Activated T-cell treated with anti-CD3 and anti-CD28 coated beads, Interleukin-2, amount 50 U/mL, for 72 hours (primary cell): ENCODE measurements around the gene HELZ. TPM values are rescaled to one million over a fixed set of nuclear protein-coding genes. Genes with fewer than 3 reads are reported as not detected.

Experiments
- ATAC-seq, 2 donors: fragments of 150-1000 bp; cut with Tn5 transposase; replicated peaks in 1 of 2; 2 replicates each; pipeline ENCODE4 v1.10.0; 2021; ENCODE audit warnings: moderate library complexity in 2 of 2, mild to moderate bottlenecking in 1 of 2
- DNase-seq, 2 donors: peaks; one replicate each; pipeline ENCODE4 v3.0.0; 2021 to 2022; ENCODE audit warnings: mixed read lengths in 1 of 2
- H3K27ac Mint-ChIP-seq: one replicate; pipeline ENCODE4 v1.8.0; 2022; ENCODE audit warnings: mild to moderate bottlenecking, moderate library complexity, mixed read lengths
- H3K27me3 Mint-ChIP-seq: one replicate; pipeline ENCODE4 v1.8.0; 2022; ENCODE audit warnings: low read depth, mixed read lengths
- H3K36me3 Mint-ChIP-seq, 2 donors: one replicate each; pipeline ENCODE4 v1.8.0; 2022; ENCODE audit warnings: mixed read lengths in 2 of 2, mild to moderate bottlenecking in 1 of 2; ENCODE audit not compliant: insufficient read depth in 2 of 2
- H3K4me1 Mint-ChIP-seq: one replicate; pipeline ENCODE4 v1.8.0; 2022; ENCODE audit warnings: low read depth, mixed read lengths
- H3K4me3 Mint-ChIP-seq, 2 donors: one replicate each; pipeline ENCODE4 v1.8.0; 2022; ENCODE audit warnings: mild to moderate bottlenecking in 2 of 2, mixed read lengths in 2 of 2, moderate library complexity in 2 of 2
- H3K9me3 Mint-ChIP-seq, 2 donors: one replicate each; pipeline ENCODE4 v1.8.0; 2022; ENCODE audit warnings: mixed read lengths in 2 of 2
- total RNA-seq, 2 donors: library from RNA; stranded (reverse); gene quantifications; one replicate each; pipeline ENCODE4 v1.2.3, GENCODE V29; 2022

Gene HELZ
- total RNA-seq, 2 donors from 2014 or later, result 51.3 to 52.0 TPM

- DNase-seq (no peak), ATAC-seq (no peak)
- Mint-ChIP-seq H3K27ac (peak overlapping the region; percentile 55), H3K36me3 (peaks cover 9 to 34% of the 10 kb centered on the region in 2 donors), H3K4me1 (peaks cover 58% of the 10 kb centered on the region), H3K4me3 (no peak overlapping the region), H3K9me3 (no peaks in the 10 kb centered on the region), H3K27me3 (no peaks in the 10 kb centered on the region)
Measured at GRCh38 chr17:67238991-67239390, 6.0 kb downstream of the HELZ start.

- H3K27ac Mint-ChIP-seq, result no peak overlapping the region
- H3K36me3 Mint-ChIP-seq, result peaks cover 1 to 25% of the 10 kb centered on the region in 2 donors
- H3K4me3 Mint-ChIP-seq, result no peak overlapping the region
- H3K9me3 Mint-ChIP-seq, result no peaks in the 10 kb centered on the region
- ATAC-seq, result no peak
- H3K4me1 Mint-ChIP-seq, result peaks cover 13% of the 10 kb centered on the region
- no peaks in the 10 kb centered on the region for H3K27me3 Mint-ChIP-seq
- DNase-seq, result no peak
Measured at GRCh38 chr17:67232441-67232840, 12.6 kb downstream of the HELZ start.

GRCh38 chr17:67229109-67229955 is 15.7 kb downstream of the HELZ start:
- Mint-ChIP-seq H3K27me3 (no peaks in the 10 kb centered on the region), H3K27ac (peak overlapping the region; percentile 89), H3K36me3 (peaks cover 4 to 15% of the 10 kb centered on the region in 2 donors), H3K9me3 (no peaks in the 10 kb centered on the region), H3K4me3 (no peak overlapping the region), H3K4me1 (peaks cover 6% of the 10 kb centered on the region)
- no peak for DNase-seq
- no peak for ATAC-seq

- no peak overlapping the region for H3K4me3 Mint-ChIP-seq
- H3K27ac Mint-ChIP-seq, result peak overlapping the region; percentile 38
- H3K36me3 Mint-ChIP-seq, result peaks cover 4 to 11% of the 10 kb centered on the region in 2 donors
- peaks cover 19% of the 10 kb centered on the region for H3K4me1 Mint-ChIP-seq
- no peak for DNase-seq
- H3K27me3 Mint-ChIP-seq, result no peaks in the 10 kb centered on the region
- ATAC-seq, result no peak
- no peaks in the 10 kb centered on the region for H3K9me3 Mint-ChIP-seq
Measured at GRCh38 chr17:67227488-67227887, 17.5 kb downstream of the HELZ start.

- ATAC-seq, result no peak
- no peak for DNase-seq
- Mint-ChIP-seq H3K27me3 (no peaks in the 10 kb centered on the region), H3K27ac (no peak overlapping the region), H3K4me1 (peaks cover 26% of the 10 kb centered on the region), H3K4me3 (no peak overlapping the region), H3K36me3 (peaks cover 4 to 9% of the 10 kb centered on the region in 2 donors), H3K9me3 (no peaks in the 10 kb centered on the region)
Measured at GRCh38 chr17:67225316-67225715, 19.7 kb downstream of the HELZ start.

GRCh38 chr17:67224736-67225135 is 20.3 kb downstream of the HELZ start:
- no peaks in the 10 kb centered on the region for H3K27me3 Mint-ChIP-seq
- peaks cover 26% of the 10 kb centered on the region for H3K4me1 Mint-ChIP-seq
- peaks cover 4 to 9% of the 10 kb centered on the region in 2 donors for H3K36me3 Mint-ChIP-seq
- DNase-seq (no peak), ATAC-seq (no peak)
- H3K4me3 Mint-ChIP-seq, result no peak overlapping the region
- no peaks in the 10 kb centered on the region for H3K9me3 Mint-ChIP-seq
- peak overlapping the region; percentile 40 for H3K27ac Mint-ChIP-seq

- Mint-ChIP-seq H3K36me3 (peaks cover 4 to 12% of the 10 kb centered on the region in 2 donors), H3K27ac (peak overlapping the region; percentile 7), H3K4me1 (peaks cover 31% of the 10 kb centered on the region), H3K9me3 (no peaks in the 10 kb centered on the region), H3K4me3 (peak overlapping the region in 1 of 2 donors; percentile 12), H3K27me3 (no peaks in the 10 kb centered on the region)
- DNase-seq (no peak), ATAC-seq (peak in 1 of 2 donors; percentile 64)
Measured at GRCh38 chr17:67223924-67224323, 21.1 kb downstream of the HELZ start.

- DNase-seq, result peak in 1 of 2 donors; percentile 12
- Mint-ChIP-seq H3K9me3 (no peaks in the 10 kb centered on the region), H3K4me3 (no peak overlapping the region), H3K27ac (no peak overlapping the region), H3K4me1 (peaks cover 26% of the 10 kb centered on the region), H3K36me3 (peaks cover 2 to 11% of the 10 kb centered on the region in 2 donors), H3K27me3 (no peaks in the 10 kb centered on the region)
- ATAC-seq, result peak; percentile 43 to 47
Measured at GRCh38 chr17:67221062-67221998, 23.7 kb downstream of the HELZ start.

GRCh38 chr17:67218385-67218950 is 26.5 kb downstream of the HELZ start:
- no peak overlapping the region for H3K27ac Mint-ChIP-seq
- ATAC-seq, result no peak
- no peaks in the 10 kb centered on the region for H3K27me3 Mint-ChIP-seq
- no peak for DNase-seq
- peaks cover 18% of the 10 kb centered on the region for H3K4me1 Mint-ChIP-seq
- no peaks in the 10 kb centered on the region for H3K9me3 Mint-ChIP-seq
- H3K4me3 Mint-ChIP-seq, result no peak overlapping the region
- H3K36me3 Mint-ChIP-seq, result peaks cover 1 to 7% of the 10 kb centered on the region in 2 donors

GRCh38 chr17:67217446-67217845 is 27.6 kb downstream of the HELZ start:
- peaks cover 12% of the 10 kb centered on the region for H3K4me1 Mint-ChIP-seq
- DNase-seq (no peak), ATAC-seq (no peak)
- no peaks in the 10 kb centered on the region for H3K9me3 Mint-ChIP-seq
- no peak overlapping the region for H3K4me3 Mint-ChIP-seq
- H3K27ac Mint-ChIP-seq, result no peak overlapping the region
- H3K36me3 Mint-ChIP-seq, result peaks cover 3 to 7% of the 10 kb centered on the region in 2 donors
- no peaks in the 10 kb centered on the region for H3K27me3 Mint-ChIP-seq

GRCh38 chr17:67216578-67217320 is 28.2 kb downstream of the HELZ start:
- ATAC-seq (no peak), DNase-seq (no peak)
- Mint-ChIP-seq H3K4me3 (no peak overlapping the region), H3K36me3 (peaks cover 3 to 7% of the 10 kb centered on the region in 2 donors), H3K9me3 (no peaks in the 10 kb centered on the region), H3K27ac (no peak overlapping the region), H3K27me3 (no peaks in the 10 kb centered on the region), H3K4me1 (peaks cover 10% of the 10 kb centered on the region)

- DNase-seq (no peak), ATAC-seq (no peak)
- no peak overlapping the region for H3K4me3 Mint-ChIP-seq
- H3K27me3 Mint-ChIP-seq, result no peaks in the 10 kb centered on the region
- H3K4me1 Mint-ChIP-seq, result peaks cover 7% of the 10 kb centered on the region
- no peak overlapping the region for H3K27ac Mint-ChIP-seq
- no peaks in the 10 kb centered on the region for H3K9me3 Mint-ChIP-seq
- H3K36me3 Mint-ChIP-seq, result peaks cover 3 to 7% of the 10 kb centered on the region in 2 donors
Measured at GRCh38 chr17:67215991-67216421, 29.0 kb downstream of the HELZ start.
